WTC11 (cell line): ENCODE measurements around the gene MEIS3.
"Not testable (repeated sequence)": the region's sequence is repeated elsewhere in the genome, so short reads cannot be mapped to it uniquely, and the experiment has no call there.

Experiments used
- CTCF ChIP-seq: fragments of 200-600 bp; IDR thresholded peaks from 2 replicates; pipeline ENCODE4 v1.8.0; 2022; ENCODE audit warnings: antibody characterized with exemption
- E2F1 ChIP-seq: sonication (generic); formaldehyde crosslinking; IDR thresholded peaks from 2 replicates; pipeline ENCODE4 v1.8.0; 2022; ENCODE audit warnings: mild to moderate bottlenecking, missing genetic modification reagents
- E2F5 ChIP-seq: sonication (generic); formaldehyde crosslinking; IDR thresholded peaks from 2 replicates; pipeline ENCODE4 v1.8.1; 2022; ENCODE audit warnings: mild to moderate bottlenecking, moderate library complexity, missing genetic modification reagents
- ESRRA ChIP-seq: sonication (generic); formaldehyde crosslinking; IDR thresholded peaks from 2 replicates; pipeline ENCODE4 v1.8.1; 2022; ENCODE audit warnings: mild to moderate bottlenecking, missing genetic modification reagents, borderline replicate concordance
- ETV6 ChIP-seq: sonication (generic); formaldehyde crosslinking; IDR thresholded peaks from 2 replicates; pipeline ENCODE4 v1.8.1; 2022; ENCODE audit warnings: mild to moderate bottlenecking, missing genetic modification reagents
- FOXJ3 ChIP-seq: sonication (generic); formaldehyde crosslinking; IDR thresholded peaks from 2 replicates; pipeline ENCODE4 v1.9.0; 2021; ENCODE audit warnings: missing genetic modification reagents, mild to moderate bottlenecking, borderline replicate concordance
- MAX ChIP-seq: sonication (generic); formaldehyde crosslinking; IDR thresholded peaks from 2 replicates; pipeline ENCODE4 v1.8.0; 2022; ENCODE audit warnings: mild to moderate bottlenecking, missing genetic modification reagents
- SMAD3 ChIP-seq: sonication (generic); formaldehyde crosslinking; IDR thresholded peaks from 2 replicates; pipeline ENCODE4 v1.8.0; 2022; ENCODE audit warnings: missing genetic modification reagents, mild to moderate bottlenecking, borderline replicate concordance
- TCF7 ChIP-seq: sonication (generic); formaldehyde crosslinking; IDR thresholded peaks from 2 replicates; pipeline ENCODE4 v1.8.0; 2022; ENCODE audit warnings: mild to moderate bottlenecking, low read depth, missing genetic modification reagents, moderate library complexity
- TEAD4 ChIP-seq: sonication (generic); formaldehyde crosslinking; IDR thresholded peaks from 2 replicates; pipeline ENCODE4 v1.8.0; 2022; ENCODE audit warnings: mild to moderate bottlenecking, missing genetic modification reagents
- ZNF138 ChIP-seq: sonication (generic); formaldehyde crosslinking; conservative IDR thresholded peaks from 2 replicates; pipeline ENCODE4 v1.8.1; 2022; ENCODE audit warnings: mild to moderate bottlenecking, moderate library complexity, missing genetic modification reagents
- ZNF281 ChIP-seq: sonication (generic); formaldehyde crosslinking; IDR thresholded peaks from 2 replicates; pipeline ENCODE4 v1.8.0; 2023; ENCODE audit warnings: mild to moderate bottlenecking, missing genetic modification reagents

- not testable (repeated sequence) for TF ChIP-seq TEAD4; CTCF; ESRRA; MAX (CRISPR knock-in tag); ZNF281 (CRISPR knock-in tag); E2F1 (CRISPR knock-in tag); FOXJ3 (CRISPR knock-in tag); TCF7 (CRISPR knock-in tag); E2F5; ZNF138 (CRISPR knock-in tag); ETV6 (CRISPR knock-in tag); SMAD3 (CRISPR knock-in tag)
Measured at GRCh38 chr19:47386582-47386981, 32.7 kb downstream of the MEIS3 start.
